AG09319 (cell line): ENCODE measurements around the gene PEX11B.
"Not testable (repeated sequence)": the region's sequence is repeated elsewhere in the genome, so short reads cannot be mapped to it uniquely, and the experiment has no call there.

Experiments
- DNase-seq: peaks from one replicate; pipeline ENCODE4 v3.0.0-alpha.2; 2010; ENCODE audit warnings: low read depth; ENCODE audit errors: extremely low read depth
- CTCF ChIP-seq: IDR thresholded peaks from 2 replicates; pipeline ENCODE4 v1.5.1; 2011; ENCODE audit warnings: low read depth, mild to moderate bottlenecking, inconsistent platforms, low read length, moderate library complexity

PEX11B gene

GRCh38 chr1:145936247-145936646 is 17.7 kb upstream of the PEX11B start:
- no peak for TF ChIP-seq CTCF
- no peak for DNase-seq

- DNase-seq = no peak
- no peak for TF ChIP-seq CTCF
Observed at GRCh38 chr1:145935708-145936107, 17.2 kb upstream of the PEX11B start.

GRCh38 chr1:145932522-145933009 is 14.0 kb upstream of the PEX11B start:
- DNase-seq = not testable (repeated sequence)

- TF ChIP-seq CTCF = no peak
- no peak for DNase-seq
Observed at GRCh38 chr1:145927916-145928643, 9.6 kb upstream of the PEX11B start.

GRCh38 chr1:145927063-145927886 is 8.8 kb upstream of the PEX11B start, which contains the start of gene RBM8A:
Gene RBM8A, minus strand, starts transcription at chr1:145927484. Its CDS starts 58 bp downstream, at chr1:145927426.
- peak; percentile 96 for DNase-seq
- peak; percentile 70 for TF ChIP-seq CTCF

- TF ChIP-seq CTCF = no peak
- no peak for DNase-seq
Observed at GRCh38 chr1:145926686-145927062, 8.2 kb upstream of the PEX11B start.

GRCh38 chr1:145922266-145922665 is 3.7 kb upstream of the PEX11B start:
- no peak for TF ChIP-seq CTCF
- no peak for DNase-seq

GRCh38 chr1:145920297-145920696 is 1.8 kb upstream of the PEX11B start:
- not testable (repeated sequence) for DNase-seq
